HEK293 (cell line): ENCODE measurements around the gene ZNF274.

ENCODE experiments used
- GLIS2 ChIP-seq: fragments of 450-650 bp; formaldehyde crosslinking; IDR thresholded peaks from 2 replicates; pipeline ENCODE4 v1.5.1; 2016; ENCODE audit warnings: missing biosample characterization, missing genetic modification characterization
- HIC1 ChIP-seq: fragments of 450-650 bp; formaldehyde crosslinking; IDR thresholded peaks from 2 replicates; pipeline ENCODE4 v1.5.1; 2016; ENCODE audit warnings: missing biosample characterization, missing genetic modification characterization
- KLF17 ChIP-seq: fragments of 450-650 bp; formaldehyde crosslinking; IDR thresholded peaks from 2 replicates; pipeline ENCODE4 v1.5.1; 2016; ENCODE audit warnings: missing biosample characterization, missing genetic modification characterization
- SCRT2 ChIP-seq: fragments of 450-650 bp; formaldehyde crosslinking; IDR thresholded peaks from 2 replicates; pipeline ENCODE4 v1.5.1; 2016; ENCODE audit warnings: missing biosample characterization, missing genetic modification characterization
- SP2 ChIP-seq: fragments of 450-650 bp; formaldehyde crosslinking; IDR thresholded peaks from 2 replicates; pipeline ENCODE4 v1.5.1; 2016; ENCODE audit warnings: missing biosample characterization, missing genetic modification characterization
- SP7 ChIP-seq: fragments of 450-650 bp; formaldehyde crosslinking; IDR thresholded peaks from 2 replicates; pipeline ENCODE4 v1.5.1; 2016; ENCODE audit warnings: missing biosample characterization, missing genetic modification characterization
- WT1 ChIP-seq: fragments of 450-650 bp; formaldehyde crosslinking; IDR thresholded peaks from 2 replicates; pipeline ENCODE4 v1.5.1; 2016; ENCODE audit warnings: missing biosample characterization, missing genetic modification characterization
- ZBTB10 ChIP-seq: fragments of 450-650 bp; formaldehyde crosslinking; IDR thresholded peaks from 2 replicates; pipeline ENCODE4 v1.5.1; 2016; ENCODE audit warnings: missing biosample characterization, missing genetic modification characterization
- ZBTB20 ChIP-seq: fragments of 450-650 bp; formaldehyde crosslinking; IDR thresholded peaks from 2 replicates; pipeline ENCODE4 v1.5.1; 2016; ENCODE audit warnings: missing biosample characterization, missing genetic modification characterization
- ZFHX2 ChIP-seq: fragments of 450-650 bp; formaldehyde crosslinking; conservative IDR thresholded peaks from 2 replicates; pipeline ENCODE4 v1.5.1; 2016; ENCODE audit warnings: missing biosample characterization, missing genetic modification characterization
- ZNF133 ChIP-seq: fragments of 450-650 bp; formaldehyde crosslinking; IDR thresholded peaks from 2 replicates; pipeline ENCODE4 v1.5.1; 2016; ENCODE audit warnings: missing biosample characterization, missing genetic modification characterization
- ZNF2 ChIP-seq: fragments of 450-650 bp; formaldehyde crosslinking; IDR thresholded peaks from 2 replicates; pipeline ENCODE4 v1.5.1; 2016; ENCODE audit warnings: missing biosample characterization, missing genetic modification characterization
- ZNF280C ChIP-seq: fragments of 450-650 bp; formaldehyde crosslinking; IDR thresholded peaks from 2 replicates; pipeline ENCODE4 v1.5.1; 2016; ENCODE audit warnings: missing biosample characterization, missing genetic modification characterization
- ZNF341 ChIP-seq: fragments of 450-650 bp; formaldehyde crosslinking; IDR thresholded peaks from 2 replicates; pipeline ENCODE4; 2016; ENCODE audit warnings: low read depth, missing biosample characterization, missing genetic modification characterization
- ZNF37A ChIP-seq: fragments of 450-650 bp; IDR thresholded peaks from 2 replicates; pipeline ENCODE4 v1.5.1; 2018; ENCODE audit warnings: missing biosample characterization, missing genetic modification characterization
- ZNF394 ChIP-seq: fragments of 450-650 bp; formaldehyde crosslinking; IDR thresholded peaks from 2 replicates; pipeline ENCODE4 v1.5.1; 2016; ENCODE audit warnings: missing biosample characterization, missing genetic modification characterization, mild to moderate bottlenecking, moderate library complexity, borderline replicate concordance
- ZNF398 ChIP-seq: fragments of 450-650 bp; formaldehyde crosslinking; IDR thresholded peaks from 2 replicates; pipeline ENCODE4 v1.5.1; 2017; ENCODE audit warnings: missing biosample characterization, missing genetic modification characterization
- ZNF449 ChIP-seq: fragments of 450-650 bp; formaldehyde crosslinking; IDR thresholded peaks from 2 replicates; pipeline ENCODE4 v1.5.1; 2017; ENCODE audit warnings: missing biosample characterization, mild to moderate bottlenecking, missing genetic modification characterization, moderate library complexity
- ZNF585B ChIP-seq: fragments of 450-650 bp; formaldehyde crosslinking; IDR thresholded peaks from 2 replicates; pipeline ENCODE4 v1.5.1; 2016; ENCODE audit warnings: missing biosample characterization, missing genetic modification characterization
- ZNF654 ChIP-seq: fragments of 450-650 bp; formaldehyde crosslinking; IDR thresholded peaks from 2 replicates; pipeline ENCODE4 v1.5.1; 2016; ENCODE audit warnings: low read depth, missing biosample characterization, missing genetic modification characterization
- ZNF658 ChIP-seq: fragments of 450-650 bp; formaldehyde crosslinking; IDR thresholded peaks from 2 replicates; pipeline ENCODE4; 2016; ENCODE audit warnings: missing biosample characterization, missing genetic modification characterization
- ZNF704 ChIP-seq: fragments of 450-650 bp; formaldehyde crosslinking; IDR thresholded peaks from 2 replicates; pipeline ENCODE4 v1.5.1; 2016; ENCODE audit warnings: missing biosample characterization, missing genetic modification characterization
- ZNF747 ChIP-seq: fragments of 450-650 bp; formaldehyde crosslinking; IDR thresholded peaks from 2 replicates; pipeline ENCODE4 v1.5.1; 2016; ENCODE audit warnings: missing biosample characterization, missing genetic modification characterization
- ZSCAN4 ChIP-seq: fragments of 450-650 bp; formaldehyde crosslinking; IDR thresholded peaks from 2 replicates; pipeline ENCODE4 v1.5.1; 2017; ENCODE audit warnings: missing biosample characterization, missing genetic modification characterization

Gene ZNF274

GRCh38 chr19:58154679-58155648, 27.9 kb upstream of the ZNF274 start (continued):
- TF ChIP-seq ZNF37A (tag by site-specific recombination) (no peak), ZBTB20 (tag by site-specific recombination) (peak; percentile 61; the same call in 1 of the 2 replicates), ZNF449 (tag by site-specific recombination) (no peak), SP2 (peak; percentile 77), ZNF133 (tag by site-specific recombination) (no peak), SP7 (tag by site-specific recombination) (peak; percentile 64), ZNF585B (tag by site-specific recombination) (no peak), ZNF658 (no peak), ZNF747 (no peak), WT1 (peak; percentile 62; the same call in 1 of the 2 replicates), ZNF654 (peak; percentile 93), ZNF280C (tag by site-specific recombination) (no peak), KLF17 (tag by site-specific recombination) (0 out of 2 replicates have a peak, but pooled peaks have one; percentile 38), ZNF2 (tag by site-specific recombination) (0 out of 2 replicates have a peak, but pooled peaks have one; percentile 23), ZSCAN4 (tag by site-specific recombination) (no peak), SCRT2 (no peak), GLIS2 (tag by site-specific recombination) (peak; percentile 70; the same call in 1 of the 2 replicates), ZBTB10 (tag by site-specific recombination) (peak; percentile 60; the same call in 1 of the 2 replicates), ZNF398 (tag by site-specific recombination) (peak; percentile 11; the same call in 1 of the 2 replicates), ZNF394 (tag by site-specific recombination) (no peak), ZNF341 (peak; percentile 75), HIC1 (tag by site-specific recombination) (no peak), ZNF704 (no peak), ZFHX2 (tag by site-specific recombination) (peak; percentile 65; the same call in 1 of the 2 replicates)
